Hematopoietic multipotent progenitor cell treated with erythropoietin and hydrocortisone succinate and interleukin-3 and kit ligand, for 8 days (in vitro differentiated cells): Measurements from ENCODE around the gene SRD5A1.

Experiments used
- DNase-seq: peaks from one replicate; pipeline ENCODE4 v3.0.0-alpha.2; 2015

Gene SRD5A1

GRCh38 chr5:6714226-6715041 is 81.2 kb downstream of the SRD5A1 start:
- peak; percentile 16 for DNase-seq

DNA sequence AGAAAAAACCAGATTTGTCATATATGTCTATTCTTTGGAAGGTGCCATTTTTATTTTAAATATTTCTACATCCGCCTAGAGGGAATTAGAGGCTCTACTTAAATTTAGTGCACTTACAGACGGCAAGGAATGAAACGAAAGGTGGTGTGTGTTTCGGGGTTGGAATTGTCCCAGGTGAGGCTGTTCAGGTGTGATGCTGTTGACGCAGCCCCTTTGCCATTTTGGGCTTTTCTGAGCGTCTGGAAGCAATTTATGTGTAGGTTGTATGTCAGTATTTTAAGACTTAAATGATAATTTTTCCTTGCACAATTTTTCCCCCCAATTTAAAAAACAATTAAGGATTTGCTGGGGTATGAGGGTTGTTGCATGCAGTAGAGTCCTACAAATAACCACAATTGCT is 82.0 kb downstream of the SRD5A1 start:
- DNase-seq, result no peak

GRCh38 chr5:6715758-6716628 is 82.8 kb downstream of the SRD5A1 start:
- DNase-seq, result no peak

- no peak for DNase-seq
Observed at GRCh38 chr5:6716629-6717149, 83.4 kb downstream of the SRD5A1 start.

- no peak for DNase-seq
Observed at GRCh38 chr5:6717247-6717646, 84.0 kb downstream of the SRD5A1 start.

- no peak for DNase-seq
Observed at GRCh38 chr5:6717687-6718086, 84.4 kb downstream of the SRD5A1 start.

DNA sequence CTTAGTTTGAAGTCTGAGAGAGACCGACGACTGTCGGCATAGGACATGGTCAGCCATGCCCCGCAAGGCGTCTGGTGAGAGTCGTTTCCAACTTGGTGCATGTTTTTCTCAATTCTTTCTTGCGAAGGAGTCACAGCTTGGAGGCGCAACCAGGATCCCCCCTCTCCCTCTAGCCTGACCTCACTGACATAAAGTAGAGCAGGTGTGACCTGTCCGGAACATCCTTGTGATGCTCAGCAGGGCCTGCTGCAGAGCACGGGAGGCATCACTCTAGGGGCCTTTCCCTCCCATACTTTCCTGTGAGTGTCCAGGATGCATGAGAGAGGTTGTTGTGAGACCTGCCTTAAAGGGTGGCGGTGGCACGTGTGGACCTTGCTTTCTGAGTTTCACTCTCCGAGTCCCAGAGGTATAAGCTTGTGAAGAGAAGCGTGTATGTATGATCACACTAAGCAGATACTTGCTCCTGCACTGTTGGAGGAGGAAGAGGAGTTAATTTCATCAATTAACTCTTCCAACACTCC is 85.0 kb downstream of the SRD5A1 start:
- DNase-seq, result no peak

- DNase-seq, result no peak
Observed at GRCh38 chr5:6718718-6719117, 85.5 kb downstream of the SRD5A1 start.

GRCh38 chr5:6719417-6719816 is 86.2 kb downstream of the SRD5A1 start:
- DNase-seq, result no peak

- DNase-seq, result peak; percentile 62
Observed at GRCh38 chr5:6719896-6720560, 86.8 kb downstream of the SRD5A1 start.

GRCh38 chr5:6720561-6720921 is 87.3 kb downstream of the SRD5A1 start:
- DNase-seq, result no peak

- peak; percentile 52 for DNase-seq
Observed at GRCh38 chr5:6721442-6721841, 88.2 kb downstream of the SRD5A1 start.

GRCh38 chr5:6722015-6722414 is 88.8 kb downstream of the SRD5A1 start:
- DNase-seq, result no peak

DNA sequence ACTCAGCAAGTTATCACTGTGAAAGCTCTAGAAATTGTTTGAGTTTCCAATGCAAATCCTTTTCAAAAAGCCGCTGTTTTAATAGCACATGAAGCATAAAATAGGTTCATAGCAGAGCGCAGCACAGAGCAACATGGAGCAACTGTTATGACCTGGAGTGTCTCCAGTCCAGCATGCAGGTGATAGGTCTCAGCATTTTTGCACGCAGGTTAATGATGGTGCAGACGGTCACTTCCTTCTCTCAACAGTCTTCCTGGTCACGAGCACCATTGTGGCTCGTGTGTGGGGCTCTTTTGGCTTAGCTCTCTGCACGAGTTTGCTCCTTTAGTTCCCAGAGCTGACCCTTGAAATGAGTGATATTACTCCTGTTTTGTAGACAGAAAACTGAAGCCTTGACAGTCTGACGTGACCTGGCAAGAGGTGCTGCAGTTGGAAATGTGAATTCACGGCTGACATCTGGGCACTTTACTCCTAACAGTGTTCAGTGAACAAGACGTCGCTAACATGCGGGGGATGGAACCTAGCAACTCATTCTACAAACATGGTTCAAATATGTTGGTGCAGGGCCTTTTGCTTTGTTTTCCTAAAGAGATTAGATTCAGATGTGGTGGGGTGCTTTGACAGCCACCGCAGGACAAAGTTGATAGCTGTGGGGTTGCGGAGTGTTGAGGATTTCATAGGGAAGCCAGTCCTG is 90.0 kb downstream of the SRD5A1 start:
- no peak for DNase-seq

DNA sequence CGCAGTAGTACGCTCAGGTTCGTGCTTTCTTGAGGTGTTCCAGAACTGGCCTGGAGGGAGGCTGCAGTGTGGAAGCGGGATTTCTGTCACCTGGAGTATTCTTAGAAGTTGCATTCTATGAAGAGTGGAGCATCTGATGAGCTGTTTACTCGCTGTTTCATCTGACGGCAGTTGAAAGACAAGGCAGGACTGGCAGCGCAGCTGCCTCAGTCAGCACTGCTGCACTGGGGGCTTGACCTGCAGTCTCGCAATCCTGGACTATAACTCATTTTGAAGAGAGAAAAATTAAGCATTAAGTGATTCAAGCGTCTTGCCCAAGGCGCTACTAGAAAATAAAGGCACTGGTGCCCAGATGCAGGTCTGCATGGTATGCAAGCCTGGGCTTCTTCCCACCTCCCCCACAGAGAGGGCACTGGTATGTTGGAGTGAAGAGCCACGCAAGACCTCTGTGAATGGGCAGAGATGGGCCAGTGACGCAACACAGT is 90.6 kb downstream of the SRD5A1 start:
- DNase-seq, result no peak
